ENCODE data around the gene BBS9. TPM values are rescaled to one million over a fixed set of nuclear protein-coding genes. Genes with fewer than 3 reads are reported as not detected.

The BBS9 gene
- total RNA-seq, 1 donor from 2014 or later: 4.2 TPM

GRCh38 chr7:33273356-33273755, 144.0 kb downstream of the BBS9 start:
- FAIRE-seq: no peak
- no peak for TF ChIP-seq CTCF (IDR thresholded peaks at IDR 0.05; ENCODE audit: insufficient read depth, low read length, severe bottlenecking)
- H3K27me3 ChIP-seq (ENCODE audit: control insufficient read depth, insufficient read depth, low read length): no peaks in the 10 kb centered on the region
- no peak for DNase-seq (ENCODE audit: low read depth)
- H3K36me3 ChIP-seq (ENCODE audit: control insufficient read depth, insufficient read depth, low read length): no peaks in the 10 kb centered on the region
- no peak overlapping the region for H3K4me3 ChIP-seq (ENCODE audit: low read depth, low read length)

DNA sequence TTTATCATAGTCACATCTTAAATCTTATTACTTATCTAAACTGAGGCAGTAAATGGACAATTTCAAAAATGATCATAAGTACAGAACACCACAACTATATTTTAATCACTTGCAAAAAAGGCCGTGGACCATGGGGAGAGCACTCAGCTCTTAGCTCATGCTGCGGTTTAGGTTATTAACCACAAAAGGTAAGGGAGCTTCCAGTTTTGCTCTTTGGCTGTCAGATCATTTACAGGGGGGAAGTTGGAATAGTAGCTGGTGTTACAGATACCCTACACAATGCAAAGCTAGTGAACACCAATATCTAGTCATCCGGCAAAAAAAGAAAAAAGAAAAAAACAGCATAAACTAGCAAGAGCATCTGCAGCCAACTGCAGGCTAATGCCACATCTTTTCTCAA, 147.0 kb downstream of the BBS9 start:
- Histone ChIP-seq H3K36me3 (ENCODE audit: control insufficient read depth, insufficient read depth, low read length) (no peaks in the 10 kb centered on the region), H3K27me3 (ENCODE audit: control insufficient read depth, insufficient read depth, low read length) (no peaks in the 10 kb centered on the region), H3K4me3 (ENCODE audit: low read depth, low read length) (no peak overlapping the region)
- TF ChIP-seq CTCF (IDR thresholded peaks at IDR 0.05; ENCODE audit: insufficient read depth, low read length, severe bottlenecking): no peak
- FAIRE-seq (no peak), DNase-seq (ENCODE audit: low read depth) (no peak)

- no peaks in the 10 kb centered on the region for H3K36me3 ChIP-seq (ENCODE audit: control insufficient read depth, insufficient read depth, low read length)
- H3K4me3 ChIP-seq (ENCODE audit: low read depth, low read length): no peak overlapping the region
- no peak for TF ChIP-seq CTCF (IDR thresholded peaks at IDR 0.05; ENCODE audit: insufficient read depth, low read length, severe bottlenecking)
- FAIRE-seq (no peak), DNase-seq (ENCODE audit: low read depth) (no peak)
- no peaks in the 10 kb centered on the region for H3K27me3 ChIP-seq (ENCODE audit: control insufficient read depth, insufficient read depth, low read length)
Observed at GRCh38 chr7:33276729-33277128, 147.4 kb downstream of the BBS9 start.

DNA sequence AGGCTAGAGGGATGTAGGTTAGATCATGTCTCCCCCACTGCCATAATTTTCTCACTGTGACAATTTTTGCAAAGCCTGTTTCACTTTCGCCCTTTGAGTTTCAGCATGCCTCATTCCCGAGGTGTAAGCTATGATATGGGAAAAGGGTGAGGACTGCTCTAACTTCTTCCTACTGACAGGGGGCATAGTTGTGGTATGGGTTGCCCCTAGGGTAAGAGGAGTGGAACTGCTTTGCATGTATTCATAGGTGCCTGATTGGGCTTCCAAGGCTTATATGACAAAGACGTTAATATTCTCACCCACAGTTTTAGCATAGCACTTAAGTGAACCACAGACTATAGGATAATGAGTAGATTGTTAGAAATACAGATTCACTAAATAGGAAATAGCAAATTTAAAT, 148.7 kb downstream of the BBS9 start:
- H3K36me3 ChIP-seq (ENCODE audit: control insufficient read depth, insufficient read depth, low read length): no peaks in the 10 kb centered on the region
- DNase-seq (ENCODE audit: low read depth): no peak
- no peaks in the 10 kb centered on the region for H3K27me3 ChIP-seq (ENCODE audit: control insufficient read depth, insufficient read depth, low read length)
- no peak overlapping the region for H3K4me3 ChIP-seq (ENCODE audit: low read depth, low read length)
- TF ChIP-seq CTCF (IDR thresholded peaks at IDR 0.05; ENCODE audit: insufficient read depth, low read length, severe bottlenecking): no peak
- FAIRE-seq: no peak

- FAIRE-seq (no peak), DNase-seq (ENCODE audit: low read depth) (no peak)
- no peak overlapping the region for H3K4me3 ChIP-seq (ENCODE audit: low read depth, low read length)
- no peaks in the 10 kb centered on the region for H3K36me3 ChIP-seq (ENCODE audit: control insufficient read depth, insufficient read depth, low read length)
- TF ChIP-seq CTCF (IDR thresholded peaks at IDR 0.05; ENCODE audit: insufficient read depth, low read length, severe bottlenecking): no peak
- no peaks in the 10 kb centered on the region for H3K27me3 ChIP-seq (ENCODE audit: control insufficient read depth, insufficient read depth, low read length)
Observed at GRCh38 chr7:33286501-33286900, 157.1 kb downstream of the BBS9 start.

DNA sequence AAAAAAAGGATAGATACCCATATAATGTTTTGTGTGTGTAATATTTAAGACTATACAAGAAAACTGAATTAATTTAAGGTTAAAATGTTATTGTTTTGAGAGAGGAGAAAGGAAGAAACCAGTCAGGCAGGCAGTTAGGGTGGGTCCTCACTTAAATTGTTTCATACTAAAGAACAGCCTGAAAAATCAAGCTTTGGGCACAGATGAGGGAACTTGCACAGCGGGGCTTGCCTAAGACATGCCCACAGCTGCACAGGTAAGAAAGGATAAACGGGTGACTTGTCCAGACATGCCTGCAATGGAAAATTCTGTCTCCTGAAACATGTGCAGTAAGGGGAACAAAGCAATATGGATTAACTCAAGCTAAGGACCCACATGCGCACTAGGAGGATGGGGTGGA, 158.4 kb downstream of the BBS9 start:
- Histone ChIP-seq H3K4me3 (ENCODE audit: low read depth, low read length) (no peak overlapping the region), H3K27me3 (ENCODE audit: control insufficient read depth, insufficient read depth, low read length) (no peaks in the 10 kb centered on the region), H3K36me3 (ENCODE audit: control insufficient read depth, insufficient read depth, low read length) (no peaks in the 10 kb centered on the region)
- DNase-seq (ENCODE audit: low read depth) (peak; percentile 54), FAIRE-seq (peak; percentile 28)
- TF ChIP-seq CTCF (IDR thresholded peaks at IDR 0.05; ENCODE audit: insufficient read depth, low read length, severe bottlenecking): no peak

Measured in bronchial epithelial cell (primary cell).